HG03565 (cell line): ENCODE results near the gene TMEM108.
A peak's percentile ranks its signal among the peaks of the same experiment; 100 is the strongest.

Experiments
- ATAC-seq: cut with Tn5 transposase; IDR thresholded peaks from one replicate; pipeline ENCODE4 v1.9.1; 2021; ENCODE audit warnings: mild to moderate bottlenecking, moderate library complexity; ENCODE audit not compliant: unreplicated experiment

Gene TMEM108

GRCh38 chr3:133408961-133409360 lies 370.8 kb downstream of the TMEM108 start:
- no peak for ATAC-seq

GRCh38 chr3:133410191-133410892 lies 372.2 kb downstream of the TMEM108 start:
- no peak for ATAC-seq

GRCh38 chr3:133412183-133413132 lies 374.3 kb downstream of the TMEM108 start:
- ATAC-seq, result no peak

- ATAC-seq, result no peak
These were observed 375.2 kb downstream of the TMEM108 start for GRCh38 chr3:133413161-133414020.

- ATAC-seq, result no peak
These were observed 375.8 kb downstream of the TMEM108 start for GRCh38 chr3:133414021-133414392.

- ATAC-seq, result no peak
These were observed 380.2 kb downstream of the TMEM108 start for GRCh38 chr3:133418361-133418760.

- no peak for ATAC-seq
These were observed 381.1 kb downstream of the TMEM108 start for GRCh38 chr3:133419151-133419909.

GRCh38 chr3:133424937-133425869 lies 387.0 kb downstream of the TMEM108 start:
- no peak for ATAC-seq

- no peak for ATAC-seq
These were observed 387.7 kb downstream of the TMEM108 start for GRCh38 chr3:133425898-133426297.

- ATAC-seq, result no peak
These were observed 388.5 kb downstream of the TMEM108 start for GRCh38 chr3:133426721-133427120.

- no peak for ATAC-seq
These were observed 390.4 kb downstream of the TMEM108 start for GRCh38 chr3:133428552-133428951.

GRCh38 chr3:133429063-133429462 lies 390.9 kb downstream of the TMEM108 start:
- ATAC-seq, result no peak

- ATAC-seq, result no peak
These were observed 401.4 kb downstream of the TMEM108 start for GRCh38 chr3:133439563-133439962.

- no peak for ATAC-seq
These were observed 402.5 kb downstream of the TMEM108 start for GRCh38 chr3:133440652-133441051.

- ATAC-seq, result peak; percentile 62
These were observed 403.7 kb downstream of the TMEM108 start for GRCh38 chr3:133441867-133442270.

GRCh38 chr3:133442518-133442917 lies 404.3 kb downstream of the TMEM108 start:
- no peak for ATAC-seq

- no peak for ATAC-seq
These were observed 405.6 kb downstream of the TMEM108 start for GRCh38 chr3:133443649-133444422.

GRCh38 chr3:133444423-133444774 lies 406.2 kb downstream of the TMEM108 start:
- ATAC-seq, result no peak

- ATAC-seq, result no peak
These were observed 406.9 kb downstream of the TMEM108 start for GRCh38 chr3:133445108-133445507.
